ENCODE data around the gene NAT9. TPM values are rescaled to one million over a fixed set of nuclear protein-coding genes. Genes with fewer than 3 reads are reported as not detected.

Gene NAT9
- total and polyA plus RNA-seq, 2 donors (not counting 1 experiment from before 2014, with no cell fraction given): 66.6 to 73.6 TPM

- H3K9me3 Mint-ChIP-seq (ENCODE audit: insufficient read depth): no peaks in the 10 kb centered on the region
- Histone ChIP-seq H3K27me3 (replicated peaks in 1 of 4; ENCODE audit: control extremely low read depth in 1 of 4, control insufficient read depth in 3 of 4, insufficient read depth in 4 of 4, low read length in 3 of 4) (no peaks in the 10 kb centered on the region), H3K36me3 (replicated peaks in 1 of 2; ENCODE audit: control extremely low read depth in 1 of 2, control insufficient read depth in 1 of 2, extremely low read depth in 1 of 2, insufficient read depth in 2 of 2, low read length in 1 of 2) (peaks cover 0 to 50% of the 10 kb centered on the region in 2 experiments), H3K4me2 (replicated peaks; ENCODE audit: low read depth, low read length, poor library complexity, severe bottlenecking) (no peak overlapping the region), H3K4me1 (ENCODE audit: control insufficient read depth in 2 of 2, insufficient read depth in 2 of 2, low read length in 2 of 2) (peaks cover 4 to 9% of the 10 kb centered on the region in 2 donors), H4K20me1 (ENCODE audit: control insufficient read depth, insufficient read depth, low read length, poor library complexity, severe bottlenecking) (peaks cover 53% of the 10 kb centered on the region), H3K4me3 (ENCODE audit: control extremely low read depth in 1 of 5, extremely low read depth in 1 of 5, insufficient read depth in 1 of 5, low read depth in 2 of 5, low read length in 4 of 5) (no peak overlapping the region), H3K27ac (ENCODE audit: low read length in 2 of 2) (no peak overlapping the region), H3K9me3 (ENCODE audit: control extremely low read depth in 1 of 3, control insufficient read depth in 2 of 3, insufficient read depth in 1 of 3, low read length in 2 of 3) (no peaks in the 10 kb centered on the region), H3K79me2 (ENCODE audit: control insufficient read depth, insufficient read depth, low read length) (peaks cover 21% of the 10 kb centered on the region), H2AFZ (ENCODE audit: insufficient read depth, low read depth, low read length, poor library complexity, severe bottlenecking) (no peak overlapping the region), H3K9ac (ENCODE audit: low read length) (no peak overlapping the region)
- no peak overlapping the region for H3K4me3 Mint-ChIP-seq
- peaks cover 4% of the 10 kb centered on the region for H3K4me1 Mint-ChIP-seq
- TF ChIP-seq, protein P1, sequence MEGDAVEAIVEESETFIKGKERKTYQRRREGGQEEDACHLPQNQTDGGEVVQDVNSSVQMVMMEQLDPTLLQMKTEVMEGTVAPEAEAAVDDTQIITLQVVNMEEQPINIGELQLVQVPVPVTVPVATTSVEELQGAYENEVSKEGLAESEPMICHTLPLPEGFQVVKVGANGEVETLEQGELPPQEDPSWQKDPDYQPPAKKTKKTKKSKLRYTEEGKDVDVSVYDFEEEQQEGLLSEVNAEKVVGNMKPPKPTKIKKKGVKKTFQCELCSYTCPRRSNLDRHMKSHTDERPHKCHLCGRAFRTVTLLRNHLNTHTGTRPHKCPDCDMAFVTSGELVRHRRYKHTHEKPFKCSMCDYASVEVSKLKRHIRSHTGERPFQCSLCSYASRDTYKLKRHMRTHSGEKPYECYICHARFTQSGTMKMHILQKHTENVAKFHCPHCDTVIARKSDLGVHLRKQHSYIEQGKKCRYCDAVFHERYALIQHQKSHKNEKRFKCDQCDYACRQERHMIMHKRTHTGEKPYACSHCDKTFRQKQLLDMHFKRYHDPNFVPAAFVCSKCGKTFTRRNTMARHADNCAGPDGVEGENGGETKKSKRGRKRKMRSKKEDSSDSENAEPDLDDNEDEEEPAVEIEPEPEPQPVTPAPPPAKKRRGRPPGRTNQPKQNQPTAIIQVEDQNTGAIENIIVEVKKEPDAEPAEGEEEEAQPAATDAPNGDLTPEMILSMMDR (IDR thresholded peaks at IDR 0.05): no peak
- no peak for TF ChIP-seq EZH2 (IDR thresholded peaks at IDR 0.05; ENCODE audit: borderline replicate concordance, insufficient read depth, low read depth, low read length, poor library complexity, severe bottlenecking)
- ATAC-seq (ENCODE audit: low read depth) (no peak), DNase-seq (no peak)
- intact Hi-C loops (cut with micrococcal nuclease): no loop called here
- H3K27ac Mint-ChIP-seq: no peak overlapping the region
- WGBS (ENCODE audit: insufficient coverage): 92% methylated on average over 2 of the region's 4 CpGs
- CTCF ChIA-PET: interaction anchor here (0.6 to 0.7 kb wide), 2 partner anchors 19 to 108 kb away, joined by 3 read pairs; no protein-coding TSS in a partner anchor
- POLR2A ChIA-PET: interaction anchor here (1.1 kb wide), 1 partner anchor 9 kb away, joined by 3 read pairs; no protein-coding TSS in a partner anchor
- H3K27me3 Mint-ChIP-seq: no peaks in the 10 kb centered on the region
Measured at GRCh38 chr17:74764751-74765286, 11.3 kb downstream of the NAT9 start.

DNA sequence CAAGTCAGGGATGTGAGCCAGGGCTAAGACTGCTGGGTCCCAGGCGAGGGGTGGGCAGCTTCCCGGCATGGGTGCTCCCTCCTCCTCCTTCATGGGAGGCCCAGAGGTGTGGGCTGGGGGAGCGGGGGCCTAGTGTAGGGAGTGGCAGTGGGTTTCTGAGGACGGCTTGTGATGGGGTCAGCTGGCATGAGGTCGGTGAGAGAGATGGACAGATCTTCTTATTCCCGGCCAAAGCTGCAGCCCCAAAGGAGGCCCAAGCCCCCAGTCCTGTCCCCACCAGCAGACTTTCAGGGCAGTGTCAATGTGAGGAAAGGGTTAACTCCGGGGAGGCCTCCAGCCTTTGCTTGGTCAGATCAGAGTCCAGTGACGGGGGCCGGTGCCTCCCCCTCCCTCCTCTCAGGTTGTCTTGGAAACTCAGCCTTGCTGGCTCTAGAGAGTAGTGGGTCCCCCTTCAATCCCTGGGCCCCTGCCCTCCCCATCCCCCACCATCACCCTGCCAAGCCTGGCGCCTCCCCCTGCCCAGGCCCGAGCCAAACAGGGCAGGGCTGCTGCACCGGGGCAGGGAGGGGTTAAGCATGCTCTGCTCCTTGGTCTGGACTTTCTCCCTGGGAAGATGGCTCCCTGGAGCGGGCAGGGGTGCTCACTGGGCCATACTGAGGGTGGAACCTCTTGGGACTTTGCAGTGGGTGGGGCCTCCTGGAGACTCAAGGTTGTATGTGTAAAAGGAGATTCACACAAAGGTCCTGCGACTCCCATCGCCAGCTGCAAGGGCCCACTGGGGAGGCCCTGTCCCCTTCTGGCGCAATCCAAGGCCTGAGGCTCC lies 12.4 kb downstream of the NAT9 start:
- 98% methylated on average over 8 of the region's 16 CpGs for WGBS (ENCODE audit: insufficient coverage)
- H4K20me1 ChIP-seq (ENCODE audit: control insufficient read depth, insufficient read depth, low read length, poor library complexity, severe bottlenecking): peaks cover 62% of the 10 kb centered on the region
- H3K4me3 Mint-ChIP-seq: no peak overlapping the region

More for the DNA sequence above, 12.4 kb downstream of the NAT9 start:
- no peak overlapping the region for H3K27ac ChIP-seq (ENCODE audit: low read length in 2 of 2)
- no peaks in the 10 kb centered on the region for H3K27me3 ChIP-seq (replicated peaks in 1 of 4; ENCODE audit: control extremely low read depth in 1 of 4, control insufficient read depth in 3 of 4, insufficient read depth in 4 of 4, low read length in 3 of 4)
- no peak overlapping the region for H3K9ac ChIP-seq (ENCODE audit: low read length)
- peaks cover 14 to 19% of the 10 kb centered on the region in 2 donors for H3K4me1 ChIP-seq (ENCODE audit: control insufficient read depth in 2 of 2, insufficient read depth in 2 of 2, low read length in 2 of 2)
- DNase-seq (no peak), ATAC-seq (ENCODE audit: low read depth) (no peak)
- POLR2A ChIA-PET: interaction anchor here (1.1 kb wide), 1 partner anchor 10 kb away, joined by 3 read pairs; no protein-coding TSS in a partner anchor
- no peaks in the 10 kb centered on the region for H3K9me3 ChIP-seq (ENCODE audit: control extremely low read depth in 1 of 3, control insufficient read depth in 2 of 3, insufficient read depth in 1 of 3, low read length in 2 of 3)
- peaks cover 0 to 41% of the 10 kb centered on the region in 2 experiments for H3K36me3 ChIP-seq (replicated peaks in 1 of 2; ENCODE audit: control extremely low read depth in 1 of 2, control insufficient read depth in 1 of 2, extremely low read depth in 1 of 2, insufficient read depth in 2 of 2, low read length in 1 of 2)
- H3K27me3 Mint-ChIP-seq: no peaks in the 10 kb centered on the region
- H3K27ac Mint-ChIP-seq: no peak overlapping the region
- TF ChIP-seq, protein P1 (IDR thresholded peaks at IDR 0.05): no peak
- no peak for TF ChIP-seq EZH2 (IDR thresholded peaks at IDR 0.05; ENCODE audit: borderline replicate concordance, insufficient read depth, low read depth, low read length, poor library complexity, severe bottlenecking)
- intact Hi-C loops (cut with micrococcal nuclease): no loop called here
- no peak overlapping the region for H3K4me2 ChIP-seq (replicated peaks; ENCODE audit: low read depth, low read length, poor library complexity, severe bottlenecking)
- H2AFZ ChIP-seq (ENCODE audit: insufficient read depth, low read depth, low read length, poor library complexity, severe bottlenecking): no peak overlapping the region
- H3K4me3 ChIP-seq (ENCODE audit: control extremely low read depth in 1 of 5, extremely low read depth in 1 of 5, insufficient read depth in 1 of 5, low read depth in 2 of 5, low read length in 4 of 5): no peak overlapping the region
- peaks cover 31% of the 10 kb centered on the region for H3K79me2 ChIP-seq (ENCODE audit: control insufficient read depth, insufficient read depth, low read length)
- peaks cover 14% of the 10 kb centered on the region for H3K4me1 Mint-ChIP-seq
- CTCF ChIA-PET: interaction anchor here (1.2 to 7.3 kb wide), 3 partner anchors 8 to 106 kb away, joined by 4 to 36 read pairs (median 6); no protein-coding TSS in a partner anchor
- H3K9me3 Mint-ChIP-seq (ENCODE audit: insufficient read depth): no peaks in the 10 kb centered on the region

All from B cell (primary cell).